GM18505 (cell line): ENCODE results near the gene SIRPD.

Source experiments
- ATAC-seq: cut with Tn5 transposase; IDR thresholded peaks from one replicate; pipeline ENCODE4 v1.9.1; 2021; ENCODE audit not compliant: unreplicated experiment
- POLR2A ChIP-seq: IDR thresholded peaks from 4 replicates; pipeline ENCODE4 v1.6.1; 2011; ENCODE audit warnings: borderline replicate concordance; ENCODE audit not compliant: insufficient read depth, insufficient read length; ENCODE audit errors: extremely low read depth

Gene SIRPD

GRCh38 chr20:1496930-1497329 is 60.6 kb downstream of the SIRPD start:
- no peak for ATAC-seq
- TF ChIP-seq POLR2A = no peak

- no peak for ATAC-seq
- TF ChIP-seq POLR2A = no peak
These were observed 63.1 kb downstream of the SIRPD start for GRCh38 chr20:1494436-1494835.

GRCh38 chr20:1493536-1493935 is 64.0 kb downstream of the SIRPD start:
- no peak for ATAC-seq

GRCh38 chr20:1491860-1492642 is 65.5 kb downstream of the SIRPD start:
- no peak for ATAC-seq
- TF ChIP-seq POLR2A = no peak

More at GRCh38 chr20:1493536-1493935, 64.0 kb downstream of the SIRPD start:
- no peak for TF ChIP-seq POLR2A

GRCh38 chr20:1491281-1491840 is 66.1 kb downstream of the SIRPD start, which contains the start of gene SIRPB2:
SIRPB2 (minus strand) TSS chr20:1491420; CDS start chr20:1491359, 61 bp downstream.
- no peak for ATAC-seq
- TF ChIP-seq POLR2A = no peak

GRCh38 chr20:1490643-1491195 is 66.8 kb downstream of the SIRPD start:
- ATAC-seq = no peak
- TF ChIP-seq POLR2A = no peak

GRCh38 chr20:1489764-1490436 is 67.6 kb downstream of the SIRPD start:
- ATAC-seq = no peak
- no peak for TF ChIP-seq POLR2A

GRCh38 chr20:1489325-1489724 is 68.2 kb downstream of the SIRPD start:
- no peak for ATAC-seq
- TF ChIP-seq POLR2A = no peak

GRCh38 chr20:1486566-1486965 is 70.9 kb downstream of the SIRPD start:
- TF ChIP-seq POLR2A = no peak

GRCh38 chr20:1484438-1485116 is 72.9 kb downstream of the SIRPD start:
- no peak for TF ChIP-seq POLR2A
- ATAC-seq = no peak

More at GRCh38 chr20:1486566-1486965, 70.9 kb downstream of the SIRPD start:
- ATAC-seq = no peak
